Heart left ventricle (tissue), 16 donors: ENCODE results near the gene RFC3. TPM values are rescaled to one million over a fixed set of nuclear protein-coding genes. Genes with fewer than 3 reads are reported as not detected.

Source experiments
- ATAC-seq, 4 donors: fragments of 200-7000 bp; cut with Tn5 transposase; one replicate each; pipeline ENCODE4 v1.9.1; 2020 to 2022; ENCODE audit warnings: moderate library complexity in 4 of 4, mild to moderate bottlenecking in 3 of 4, moderate number of reproducible peaks in 1 of 4
- DNase-seq, 5 donors: peaks; one replicate each; pipeline ENCODE4 v3.0.0-alpha.2; 2020
- H3K27ac ChIP-seq, 12 donors: fragments of 200-600 bp; sonication (generic) in 4 of 12; one replicate each; pipeline versions ENCODE4 v1.5.0 to v1.8.0; 2016 to 2022; ENCODE audit warnings: mild to moderate bottlenecking in 2 of 12
- H3K27me3 ChIP-seq, 9 donors: fragments of 200-600 bp; sonication (generic) in 2 of 9; one replicate each; pipeline versions ENCODE4 v1.5.1 to v1.8.0; 2016 to 2022; ENCODE audit warnings: mild to moderate bottlenecking in 3 of 9
- H3K36me3 ChIP-seq, 9 donors: fragments of 200-600 bp; sonication (generic) in 2 of 9; one replicate each; pipeline versions ENCODE4 v1.5.0 to v1.8.0; 2018 to 2022; ENCODE audit warnings: mild to moderate bottlenecking in 2 of 9
- H3K4me1 ChIP-seq, 12 donors: fragments of 200-600 bp; sonication (generic) in 4 of 12; one replicate each; pipeline versions ENCODE4 v1.5.0 to v1.8.0; 2016 to 2022; ENCODE audit warnings: mild to moderate bottlenecking in 3 of 12
- H3K4me3 ChIP-seq, 12 donors: fragments of 200-600 bp; sonication (generic) in 4 of 12; one replicate each; pipeline versions ENCODE4 v1.5.0 to v1.8.0; 2017 to 2022; ENCODE audit warnings: mild to moderate bottlenecking in 9 of 12, moderate library complexity in 4 of 12
- H3K9me3 ChIP-seq, 12 donors: fragments of 200-600 bp; sonication (generic) in 4 of 12; one replicate each; pipeline versions ENCODE4 v1.5.0 to v1.8.0; 2016 to 2022; ENCODE audit warnings: mild to moderate bottlenecking in 1 of 12
- POLR2A ChIP-seq, 2 donors: fragments of 450-650 bp; IDR thresholded peaks; one replicate each; pipeline ENCODE4 v1.6.1; 2017; ENCODE audit warnings: antibody characterized with exemption in 2 of 2, mild to moderate bottlenecking in 2 of 2, moderate library complexity in 2 of 2
- WGBS, 4 donors: extraction: QIAGEN DNeasy Blood & Tissue Kit in 2 of 4; methylation state at CpG; one replicate each; pipeline versions ENCODE4 v1.1.5 to v1.1.7; 2013 to 2018; 5-methylcytosine and 5-hydroxymethylcytosine counted together
- intact Hi-C, 10 donors: fragments of 100-400 bp; cut with DNase I; formaldehyde crosslinking; loops; one replicate each; pipeline versions ENCODE4 v1.11.1 to v1.14.2; 2022
- polyA plus RNA-seq, 2 donors: library from polyadenylated mRNA; stranded (reverse); fragments of 200-250 nt; gene quantifications; one replicate each; pipeline ENCODE4 v1.2.3, GENCODE V29; 2013
- total RNA-seq, 9 donors: library from RNA; depleted of rRNA in 2 of 9; stranded (reverse); fragments of >200 nt in 2 of 9; fragmentation: NEBNext Ultra II Directional in 3 of 9; extraction: Animal tissue kit (Norgen Biotek cat#: 25700) in 3 of 9; gene quantifications; one replicate each; pipeline versions ENCODE4 v1.1.0 to v1.2.4, GENCODE V29; 2016 to 2023
- TF ChIP-seq, protein P1 (sequence below), 12 donors: fragments of 200-600 bp; sonication (generic) in 4 of 12; IDR thresholded peaks; one replicate each; pipeline versions ENCODE4 v1.5.0 to v1.8.0; 2018 to 2022; ENCODE audit warnings: antibody characterized with exemption in 12 of 12, mild to moderate bottlenecking in 5 of 12
- donor health status: ischemic (EF 13 %, LVEDD 7.1; RV severe dilation, severe dysfunction).
- donor health status: healthy with polysubstance abuse.
- donor health status: DM: no; HTN: yes; CAD: no.
- donor health status: DM: no; HTN: no; CAD: no.
- donor health status: ischemic (EF 25% LVEDD 6.9; RV normal size, moderate dysfunction).
- donor health status: ischemic (EF 25% LVEDD 5.7; RV mildly dilated, moderate dysfunction).
- donor health status: healthy.
- donor health status: DM: yes; HTN: yes; CAD: no.
- donor health status: ischemic (EF 35%, LVEDD 5.7; RV mildly dilated, moderate dysfunction).
- donor health status: nonischemic (EF 11% LVEDD 7.7; RV severe dilation, severe dysfunction).
- donor health status: DM: yes; HTN: yes; CAD: no.
- donor health status: PGD.
- donor health status: ischemic (EF 29% LVEDD 5.4; RV normal size, mild dysfunction).
- donor health status: nonischemic (EF 23%, LVEDD 6.1; RV moderate dilation, normal function).

The RFC3 gene
- total and polyA plus RNA-seq, 11 donors = 2.6 to 8.8 (median 5.7) TPM

DNA sequence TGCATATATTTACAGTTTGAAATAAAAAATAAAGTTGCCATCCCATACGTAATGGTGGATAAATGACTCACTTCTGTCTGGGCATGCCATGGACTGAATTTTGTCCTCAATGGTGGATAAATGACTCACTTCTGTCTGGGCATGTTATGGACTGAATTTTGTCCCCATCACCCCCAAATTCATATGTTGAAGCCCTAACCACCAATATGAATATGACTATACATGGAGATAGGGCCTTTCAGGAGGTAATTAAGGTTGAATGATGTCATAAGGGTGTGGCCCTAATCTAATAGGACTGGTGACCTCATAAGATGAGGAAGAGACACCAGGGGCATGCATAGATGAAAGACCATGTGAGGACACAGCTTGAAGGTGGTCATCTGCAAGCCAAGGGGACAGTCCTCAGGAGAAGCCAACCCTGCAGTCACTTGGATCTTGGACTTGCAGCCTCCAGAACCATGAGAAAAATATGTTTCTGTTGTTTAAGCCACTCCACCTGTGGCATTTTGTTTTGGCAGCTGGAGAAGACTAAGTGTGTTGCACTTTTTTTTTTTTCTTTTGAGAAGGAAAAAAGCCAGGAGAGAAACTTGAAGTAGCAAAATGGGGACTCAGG lies 41.8 kb downstream of the RFC3 start:
- H3K4me1 ChIP-seq = peaks cover 0 to 3% (median 0%) of the 10 kb centered on the region in 12 donors
- 97 to 100% (median 98%) methylated on average over 1 of the region's 1 CpG for WGBS, 4 donors
- TF ChIP-seq POLR2A (IDR thresholded peaks at IDR 0.05) = no peak
- TF ChIP-seq, protein P1, sequence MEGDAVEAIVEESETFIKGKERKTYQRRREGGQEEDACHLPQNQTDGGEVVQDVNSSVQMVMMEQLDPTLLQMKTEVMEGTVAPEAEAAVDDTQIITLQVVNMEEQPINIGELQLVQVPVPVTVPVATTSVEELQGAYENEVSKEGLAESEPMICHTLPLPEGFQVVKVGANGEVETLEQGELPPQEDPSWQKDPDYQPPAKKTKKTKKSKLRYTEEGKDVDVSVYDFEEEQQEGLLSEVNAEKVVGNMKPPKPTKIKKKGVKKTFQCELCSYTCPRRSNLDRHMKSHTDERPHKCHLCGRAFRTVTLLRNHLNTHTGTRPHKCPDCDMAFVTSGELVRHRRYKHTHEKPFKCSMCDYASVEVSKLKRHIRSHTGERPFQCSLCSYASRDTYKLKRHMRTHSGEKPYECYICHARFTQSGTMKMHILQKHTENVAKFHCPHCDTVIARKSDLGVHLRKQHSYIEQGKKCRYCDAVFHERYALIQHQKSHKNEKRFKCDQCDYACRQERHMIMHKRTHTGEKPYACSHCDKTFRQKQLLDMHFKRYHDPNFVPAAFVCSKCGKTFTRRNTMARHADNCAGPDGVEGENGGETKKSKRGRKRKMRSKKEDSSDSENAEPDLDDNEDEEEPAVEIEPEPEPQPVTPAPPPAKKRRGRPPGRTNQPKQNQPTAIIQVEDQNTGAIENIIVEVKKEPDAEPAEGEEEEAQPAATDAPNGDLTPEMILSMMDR (IDR thresholded peaks at IDR 0.05) = no peak
- no peak overlapping the region for H3K4me3 ChIP-seq
- H3K36me3 ChIP-seq = no peaks in the 10 kb centered on the region
- no peak overlapping the region for H3K27ac ChIP-seq
- H3K9me3 ChIP-seq = peaks cover 0 to 8% (median 0%) of the 10 kb centered on the region in 12 donors
- intact Hi-C loops = no loop called here
- H3K27me3 ChIP-seq = no peaks in the 10 kb centered on the region
- DNase-seq = no peak
- no peak for ATAC-seq

- H3K4me3 ChIP-seq = no peak overlapping the region
- WGBS, 4 donors = 87 to 95% (median 93%) methylated on average over 9 of the region's 9 CpGs
- DNase-seq = no peak
- H3K4me1 ChIP-seq = no peaks in the 10 kb centered on the region
- H3K27ac ChIP-seq = no peak overlapping the region
- H3K9me3 ChIP-seq = peaks cover 0 to 5% (median 0%) of the 10 kb centered on the region in 12 donors
- H3K27me3 ChIP-seq = no peaks in the 10 kb centered on the region
- ATAC-seq = no peak
- TF ChIP-seq POLR2A (IDR thresholded peaks at IDR 0.05) = no peak
- TF ChIP-seq, protein P1 (IDR thresholded peaks at IDR 0.05) = no peak
- no peaks in the 10 kb centered on the region for H3K36me3 ChIP-seq
- intact Hi-C loops = no loop called here
These were observed 42.6 kb downstream of the RFC3 start for GRCh38 chr13:33860526-33860925.

- Histone ChIP-seq H3K36me3 (no peaks in the 10 kb centered on the region), H3K27me3 (no peaks in the 10 kb centered on the region), H3K4me3 (no peak overlapping the region), H3K9me3 (no peaks in the 10 kb centered on the region), H3K27ac (no peak overlapping the region), H3K4me1 (no peaks in the 10 kb centered on the region)
- WGBS, 4 donors = 67 to 71% (median 69%) methylated on average over 5 of the region's 5 CpGs
- DNase-seq (no peak), ATAC-seq (no peak)
- TF ChIP-seq, protein P1 (IDR thresholded peaks at IDR 0.05) = no peak
- no peak for TF ChIP-seq POLR2A (IDR thresholded peaks at IDR 0.05)
- intact Hi-C loops = no loop called here
These were observed 44.1 kb downstream of the RFC3 start for GRCh38 chr13:33862016-33862415.

- H3K27ac ChIP-seq = no peak overlapping the region
- no peaks in the 10 kb centered on the region for H3K9me3 ChIP-seq
- no peaks in the 10 kb centered on the region for H3K36me3 ChIP-seq
- no peak for ATAC-seq
- intact Hi-C loops = no loop called here
- 63 to 65% (median 63%) methylated on average over 3 of the region's 3 CpGs for WGBS, 4 donors
- no peaks in the 10 kb centered on the region for H3K27me3 ChIP-seq
- TF ChIP-seq, protein P1 (IDR thresholded peaks at IDR 0.05) = no peak
- TF ChIP-seq POLR2A (IDR thresholded peaks at IDR 0.05) = no peak
- no peak overlapping the region for H3K4me3 ChIP-seq
- H3K4me1 ChIP-seq = no peaks in the 10 kb centered on the region
- no peak for DNase-seq
These were observed 45.3 kb downstream of the RFC3 start for GRCh38 chr13:33863188-33863789.
